Sigmoid colon (tissue), 7 donors: ENCODE results near the gene CRY1. TPM values are rescaled to one million over a fixed set of nuclear protein-coding genes. Genes with fewer than 3 reads are reported as not detected.
"Not testable (repeated sequence)": the region's sequence is repeated elsewhere in the genome, so short reads cannot be mapped to it uniquely, and the experiment has no call there.

Source experiments
- DNase-seq: peaks from one replicate; pipeline ENCODE4 v3.0.0-alpha.2; 2019
- H3K27ac ChIP-seq, 4 donors: fragments of 200-600 bp; sonication (generic); one replicate each; pipeline ENCODE4 v1.5.1; 2016 to 2019; ENCODE audit warnings: mild to moderate bottlenecking in 1 of 4
- H3K27me3 ChIP-seq, 3 donors: fragments of 200-600 bp; sonication (generic); one replicate each; pipeline ENCODE4 v1.5.1; 2019; ENCODE audit warnings: mild to moderate bottlenecking in 1 of 3
- H3K36me3 ChIP-seq, 4 donors: fragments of 200-600 bp; sonication (generic); one replicate each; pipeline ENCODE4 v1.5.1; 2016 to 2019
- H3K4me1 ChIP-seq, 4 donors: fragments of 200-600 bp; sonication (generic); one replicate each; pipeline ENCODE4 v1.5.1; 2017 to 2019
- H3K4me3 ChIP-seq, 4 donors: fragments of 200-600 bp; sonication (generic); one replicate each; pipeline ENCODE4 v1.5.1; 2017 to 2019; ENCODE audit warnings: mild to moderate bottlenecking in 2 of 4, moderate library complexity in 1 of 4
- H3K9me3 ChIP-seq, 4 donors: fragments of 200-600 bp in 3 of 4; sonication (generic) in 3 of 4; one replicate each; pipeline versions ENCODE4 v1.5.1 to v1.6.1; 2013 to 2019
- EP300 ChIP-seq, 4 donors: sonication (generic); formaldehyde crosslinking; IDR thresholded peaks; one replicate each; pipeline ENCODE4 v1.6.1; 2017; ENCODE audit warnings: antibody characterized with exemption in 4 of 4
- POLR2A ChIP-seq, 2 donors: fragments of 450-650 bp; IDR thresholded peaks; one replicate each; pipeline ENCODE4 v1.6.1; 2016; ENCODE audit warnings: antibody characterized with exemption in 2 of 2, mild to moderate bottlenecking in 2 of 2, moderate library complexity in 2 of 2
- POLR2AphosphoS5 ChIP-seq, 4 donors: sonication (generic); formaldehyde crosslinking; IDR thresholded peaks; one replicate each; pipeline ENCODE4 v1.6.1; 2017; ENCODE audit warnings: antibody characterized with exemption in 4 of 4
- whole genome bisulfite sequencing, 2 donors: extraction: QIAGEN DNeasy Blood & Tissue Kit; methylation state at CpG; one replicate each; pipeline ENCODE4 v1.1.7; 2013; 5-methylcytosine and 5-hydroxymethylcytosine counted together
- intact Hi-C: fragments of 100-400 bp; cut with DNase I; formaldehyde crosslinking; loops from one replicate; pipeline ENCODE4 v1.15.1; 2023
- polyA plus RNA-seq, 3 donors: library from polyadenylated mRNA; stranded (reverse); fragments of 200-250 nt; gene quantifications; one replicate each; pipeline ENCODE4 v1.2.3, GENCODE V29; 2013
- total RNA-seq, 4 donors: library from RNA; depleted of rRNA; stranded (reverse); fragments of >200 nt; gene quantifications; one replicate each; pipeline ENCODE4 v1.1.0, GENCODE V29; 2016
- TF ChIP-seq, protein P1 (sequence below), 4 experiments: fragments of 450-650 bp in 3 of 4; fragments of 200-600 bp in 1 of 4; IDR thresholded peaks; one replicate each; pipeline ENCODE4 v1.5.1; 2016 to 2019; ENCODE audit warnings: antibody characterized with exemption in 4 of 4, mild to moderate bottlenecking in 3 of 4, moderate library complexity in 2 of 4
- donor health status: healthy with polysubstance abuse.
- donor health status: Bipolar disorder and iron deficiency.
- donor health status: healthy.

The CRY1 gene
- total and polyA plus RNA-seq, 7 donors = 7.2 to 40.4 (median 20.3) TPM

- no peaks in the 10 kb centered on the region for H3K27me3 ChIP-seq
- peaks cover 0 to 80% (median 42%) of the 10 kb centered on the region in 4 donors for H3K4me1 ChIP-seq
- no peak overlapping the region for H3K4me3 ChIP-seq
- WGBS, 2 donors = 79 to 87% methylated on average over 2 of the region's 2 CpGs
- DNase-seq = no peak
- H3K36me3 ChIP-seq = no peaks in the 10 kb centered on the region
- TF ChIP-seq POLR2AphosphoS5 (IDR thresholded peaks at IDR 0.05) = no peak
- TF ChIP-seq EP300 (IDR thresholded peaks at IDR 0.05) = no peak
- no peak for TF ChIP-seq POLR2A (IDR thresholded peaks at IDR 0.05)
- TF ChIP-seq, protein P1, sequence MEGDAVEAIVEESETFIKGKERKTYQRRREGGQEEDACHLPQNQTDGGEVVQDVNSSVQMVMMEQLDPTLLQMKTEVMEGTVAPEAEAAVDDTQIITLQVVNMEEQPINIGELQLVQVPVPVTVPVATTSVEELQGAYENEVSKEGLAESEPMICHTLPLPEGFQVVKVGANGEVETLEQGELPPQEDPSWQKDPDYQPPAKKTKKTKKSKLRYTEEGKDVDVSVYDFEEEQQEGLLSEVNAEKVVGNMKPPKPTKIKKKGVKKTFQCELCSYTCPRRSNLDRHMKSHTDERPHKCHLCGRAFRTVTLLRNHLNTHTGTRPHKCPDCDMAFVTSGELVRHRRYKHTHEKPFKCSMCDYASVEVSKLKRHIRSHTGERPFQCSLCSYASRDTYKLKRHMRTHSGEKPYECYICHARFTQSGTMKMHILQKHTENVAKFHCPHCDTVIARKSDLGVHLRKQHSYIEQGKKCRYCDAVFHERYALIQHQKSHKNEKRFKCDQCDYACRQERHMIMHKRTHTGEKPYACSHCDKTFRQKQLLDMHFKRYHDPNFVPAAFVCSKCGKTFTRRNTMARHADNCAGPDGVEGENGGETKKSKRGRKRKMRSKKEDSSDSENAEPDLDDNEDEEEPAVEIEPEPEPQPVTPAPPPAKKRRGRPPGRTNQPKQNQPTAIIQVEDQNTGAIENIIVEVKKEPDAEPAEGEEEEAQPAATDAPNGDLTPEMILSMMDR (IDR thresholded peaks at IDR 0.05) = no peak
- intact Hi-C loops = no loop called here
- no peaks in the 10 kb centered on the region for H3K9me3 ChIP-seq
- H3K27ac ChIP-seq = peak overlapping the region in 1 of 4 donors; percentile 83
Observed at GRCh38 chr12:107031061-107031460, 62.3 kb downstream of the CRY1 start.

DNA sequence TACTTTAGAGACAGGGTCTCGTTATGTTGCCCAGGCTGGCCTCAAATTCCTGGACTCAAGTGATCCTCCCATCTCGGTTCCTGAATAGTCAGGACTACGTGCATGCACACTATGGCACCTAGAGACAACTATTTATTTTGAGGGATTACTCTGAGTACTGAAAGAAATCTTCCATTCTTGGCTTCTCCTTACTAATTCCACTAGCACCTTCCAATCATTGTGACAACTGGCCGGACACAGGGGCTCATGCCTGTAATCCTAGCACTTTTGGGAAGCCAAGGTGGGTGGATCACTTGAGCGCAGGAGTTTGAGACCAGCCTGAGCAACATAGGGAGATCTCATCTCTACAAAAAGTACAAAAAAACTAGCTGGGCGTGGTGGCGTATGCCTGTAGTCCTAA, 64.3 kb downstream of the CRY1 start:
- peaks cover 0 to 63% (median 39%) of the 10 kb centered on the region in 4 donors for H3K4me1 ChIP-seq
- no peaks in the 10 kb centered on the region for H3K9me3 ChIP-seq
- TF ChIP-seq EP300 (IDR thresholded peaks at IDR 0.05) (no peak), POLR2A (IDR thresholded peaks at IDR 0.05) (no peak), POLR2AphosphoS5 (IDR thresholded peaks at IDR 0.05) (no peak)
- TF ChIP-seq, protein P1 (IDR thresholded peaks at IDR 0.05) = no peak
- WGBS, 2 donors = 89 to 90% methylated on average over 7 of the region's 7 CpGs
- no peaks in the 10 kb centered on the region for H3K36me3 ChIP-seq
- H3K4me3 ChIP-seq = no peak overlapping the region
- H3K27ac ChIP-seq = peak overlapping the region; percentile 31 to 83 (median 82)
- H3K27me3 ChIP-seq = no peaks in the 10 kb centered on the region
- DNase-seq = no peak
- intact Hi-C loops = loop anchor here (5.0 kb wide), 1 partner anchor 72 kb away; the partner anchor contains the start of gene TMEM263

- Histone ChIP-seq H3K4me1 (peaks cover 0 to 59% (median 37%) of the 10 kb centered on the region in 4 donors), H3K27me3 (no peaks in the 10 kb centered on the region), H3K36me3 (no peaks in the 10 kb centered on the region), H3K9me3 (no peaks in the 10 kb centered on the region), H3K27ac (peak overlapping the region; percentile 66 to 83 (median 82)), H3K4me3 (no peak overlapping the region)
- DNase-seq = no peak
- WGBS, 2 donors = 3 to 34% methylated on average over 2 of the region's 2 CpGs
- intact Hi-C loops = loop anchor here (2.0 to 5.0 kb wide), 3 partner anchors 41 to 70 kb away; partner anchors contain the start of genes CRY1, MTERF2 and TMEM263
- TF ChIP-seq EP300 (IDR thresholded peaks at IDR 0.05) (peak; percentile 33 to 92 (median 80)), POLR2AphosphoS5 (IDR thresholded peaks at IDR 0.05) (peak; percentile 29 to 82 (median 56)), POLR2A (IDR thresholded peaks at IDR 0.05) (no peak)
Observed at GRCh38 chr12:107027636-107028053, 65.7 kb downstream of the CRY1 start.

DNA sequence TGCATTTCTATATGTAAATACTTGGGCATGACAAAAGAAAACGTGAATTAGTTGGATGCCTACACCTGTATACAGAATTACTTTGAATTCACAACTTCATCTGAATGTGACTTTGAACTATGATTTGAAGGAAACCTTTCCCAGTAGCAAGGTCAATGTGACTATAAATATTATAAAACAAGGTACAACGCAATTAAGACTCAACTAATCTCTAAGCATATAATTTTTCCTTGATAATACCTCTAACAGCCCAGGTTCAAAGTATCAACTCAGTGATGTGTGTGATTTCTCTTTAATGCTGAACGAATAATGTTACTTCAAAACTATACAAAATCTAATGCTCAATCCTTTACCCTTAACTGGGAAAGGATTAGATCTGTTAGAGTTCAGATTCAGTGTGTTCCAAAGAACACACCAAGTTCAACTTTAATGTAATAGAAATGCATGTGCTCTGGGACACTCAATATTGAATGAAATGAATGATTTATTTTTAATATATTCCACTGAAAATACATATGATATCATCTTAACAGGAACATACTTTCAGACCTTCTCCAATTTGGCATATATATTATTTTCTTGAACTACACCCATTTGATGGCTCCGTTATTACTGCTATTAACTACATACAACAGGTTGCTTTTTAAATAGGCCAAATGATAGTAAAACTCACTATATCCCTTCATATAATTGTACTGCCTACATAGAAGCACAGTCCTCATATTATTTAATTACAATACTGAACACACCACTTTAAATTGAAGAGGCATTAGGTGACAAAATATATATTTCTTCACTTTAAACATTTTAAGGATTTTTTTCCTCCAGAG, 66.3 kb downstream of the CRY1 start:
- Histone ChIP-seq H3K27me3 (no peaks in the 10 kb centered on the region), H3K36me3 (no peaks in the 10 kb centered on the region), H3K9me3 (no peaks in the 10 kb centered on the region), H3K4me1 (peaks cover 0 to 58% (median 37%) of the 10 kb centered on the region in 4 donors), H3K4me3 (no peak overlapping the region), H3K27ac (peak overlapping the region; percentile 66 to 83 (median 82))
- no peak for DNase-seq
- 17 to 58% methylated on average over 4 of the region's 4 CpGs for WGBS, 2 donors
- intact Hi-C loops = loop anchor here (2.0 to 5.0 kb wide), 3 partner anchors 40 to 70 kb away; partner anchors contain the start of genes CRY1, MTERF2 and TMEM263
- no peak for TF ChIP-seq EP300 (IDR thresholded peaks at IDR 0.05)
- no peak for TF ChIP-seq POLR2A (IDR thresholded peaks at IDR 0.05)
- TF ChIP-seq, protein P1 (IDR thresholded peaks at IDR 0.05) = no peak
- no peak for TF ChIP-seq POLR2AphosphoS5 (IDR thresholded peaks at IDR 0.05)

DNA sequence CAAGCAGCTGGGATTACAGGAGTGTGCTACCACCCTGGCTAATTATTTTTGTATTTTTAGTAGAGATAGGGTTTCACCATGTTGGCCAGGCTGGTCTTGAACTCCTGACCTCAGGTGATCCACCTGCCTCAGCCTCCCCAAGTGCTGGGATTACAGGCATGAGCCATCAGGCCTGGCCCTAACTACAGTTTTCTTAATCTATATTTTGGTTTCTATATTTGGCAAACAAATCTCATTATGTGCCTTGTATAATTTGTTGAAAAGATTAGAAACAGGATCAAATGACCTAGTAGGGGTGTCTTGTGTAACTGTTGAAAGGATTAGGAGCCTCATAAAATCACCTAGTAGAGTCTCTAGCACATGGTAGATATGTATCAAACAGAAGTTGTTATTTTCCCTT, 67.0 kb downstream of the CRY1 start:
- intact Hi-C loops = loop anchor here (2.0 to 5.0 kb wide), 3 partner anchors 40 to 69 kb away; partner anchors contain the start of genes CRY1, MTERF2 and TMEM263
- not testable (repeated sequence) for H3K9me3 ChIP-seq, H3K27me3 ChIP-seq, H3K36me3 ChIP-seq, DNase-seq, H3K4me3 ChIP-seq
- H3K27ac ChIP-seq = peak overlapping the region; percentile 66 to 83 (median 82)
- peaks cover 0 to 51% (median 34%) of the 10 kb centered on the region in 4 donors for H3K4me1 ChIP-seq
